ENCODE data around the gene DTNA.

DTNA gene

DNA sequence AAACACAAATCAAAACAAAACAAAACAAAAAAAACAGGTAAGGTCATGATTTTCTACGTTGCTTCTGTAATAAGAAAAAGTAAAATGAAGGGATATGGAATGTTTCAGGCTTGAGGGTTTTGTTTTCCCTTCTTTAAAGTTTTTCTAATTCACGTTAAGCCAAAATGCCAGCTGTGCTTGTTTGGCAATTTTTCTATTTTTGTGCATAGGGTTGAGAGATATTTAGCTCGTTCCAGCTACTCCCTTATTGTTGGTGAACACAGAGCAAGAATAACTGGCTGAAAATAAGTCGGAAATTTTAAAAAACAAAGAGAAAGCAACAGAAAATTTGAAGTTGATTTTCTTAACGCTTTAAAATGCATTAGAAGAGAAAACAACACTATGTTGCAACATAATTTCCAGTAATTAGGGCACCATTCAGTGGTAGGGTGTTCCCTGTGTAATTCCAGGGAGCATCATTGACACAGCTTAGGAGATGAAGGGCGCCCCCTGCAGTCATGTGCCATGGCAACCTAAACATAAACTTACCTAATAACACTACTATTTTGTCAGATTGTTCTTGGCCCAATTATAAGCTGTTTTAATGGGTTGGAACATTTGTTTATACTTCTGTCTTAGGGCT, 99.5 kb downstream of the DTNA start:
- DNase-seq: no peak

DNA sequence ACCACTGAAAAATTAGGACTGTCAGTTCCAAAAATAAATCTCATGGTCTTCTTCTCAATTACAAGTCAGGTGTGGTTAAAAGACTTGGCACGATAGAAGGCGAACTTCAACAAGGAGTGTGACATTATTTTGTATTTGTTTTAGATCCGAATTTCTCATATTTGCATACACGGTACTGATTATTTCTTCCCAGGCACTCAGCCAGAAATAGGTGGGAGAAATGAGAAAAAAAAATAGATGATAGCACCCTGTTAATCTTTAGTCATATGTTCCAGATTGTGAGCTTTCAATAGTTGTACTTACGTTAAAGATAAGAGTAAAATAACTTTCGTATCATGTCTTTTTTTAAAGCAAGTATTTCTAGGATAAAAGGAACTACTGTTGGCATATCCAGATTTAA, 106.1 kb downstream of the DTNA start:
- DNase-seq: no peak

- DNase-seq: no peak
Observed at GRCh38 chr18:34817636-34818035, 107.5 kb downstream of the DTNA start.

DNA sequence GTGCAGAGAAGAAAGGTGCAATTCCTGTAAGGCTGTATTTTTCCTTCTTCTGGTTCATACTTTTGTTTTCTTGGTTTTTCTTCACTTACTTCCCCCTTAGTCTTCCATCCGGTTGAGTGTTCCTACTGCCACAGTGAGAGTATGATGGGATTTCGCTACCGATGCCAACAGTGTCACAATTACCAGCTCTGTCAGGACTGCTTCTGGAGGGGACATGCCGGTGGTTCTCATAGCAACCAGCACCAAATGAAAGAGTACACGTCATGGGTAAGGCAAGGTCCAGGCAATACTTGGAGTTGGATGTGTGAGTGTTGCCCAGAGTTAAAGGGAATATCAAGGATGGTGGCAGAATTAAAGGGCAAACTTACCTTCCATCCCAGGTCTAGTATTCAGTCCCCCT, 108.0 kb downstream of the DTNA start:
- DNase-seq: no peak

DNA sequence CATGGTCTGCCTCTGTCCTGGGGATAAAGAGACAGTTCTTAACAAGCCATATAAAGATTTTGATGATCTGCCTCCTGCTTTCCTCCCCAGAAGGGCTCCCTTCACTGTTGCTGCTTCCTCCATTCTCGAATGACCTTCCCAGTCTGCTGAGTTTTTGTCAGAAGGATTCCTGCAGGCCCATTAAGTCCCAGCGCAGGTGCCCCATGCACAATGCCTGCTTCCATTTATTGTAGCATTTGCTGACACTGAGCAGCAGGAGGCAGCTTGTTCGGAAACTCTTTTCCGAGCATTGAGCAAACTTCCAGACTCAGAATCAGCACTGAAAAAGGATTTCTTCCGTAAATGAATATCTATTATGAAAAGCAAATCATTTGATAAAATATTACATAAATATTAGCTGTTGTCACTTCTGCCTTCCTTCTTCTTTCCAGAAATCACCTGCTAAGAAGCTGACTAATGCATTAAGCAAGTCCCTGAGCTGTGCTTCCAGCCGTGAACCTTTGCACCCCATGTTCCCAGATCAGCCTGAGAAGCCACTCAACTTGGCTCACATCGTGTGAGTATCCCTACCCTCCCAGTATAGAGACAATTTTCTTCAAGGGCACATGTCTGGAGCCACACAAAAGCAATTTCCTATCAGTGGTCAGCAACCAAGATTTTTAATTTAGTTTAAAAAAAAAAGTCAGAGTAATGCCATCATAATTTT, 110.4 kb downstream of the DTNA start:
- no peak for DNase-seq

DNA sequence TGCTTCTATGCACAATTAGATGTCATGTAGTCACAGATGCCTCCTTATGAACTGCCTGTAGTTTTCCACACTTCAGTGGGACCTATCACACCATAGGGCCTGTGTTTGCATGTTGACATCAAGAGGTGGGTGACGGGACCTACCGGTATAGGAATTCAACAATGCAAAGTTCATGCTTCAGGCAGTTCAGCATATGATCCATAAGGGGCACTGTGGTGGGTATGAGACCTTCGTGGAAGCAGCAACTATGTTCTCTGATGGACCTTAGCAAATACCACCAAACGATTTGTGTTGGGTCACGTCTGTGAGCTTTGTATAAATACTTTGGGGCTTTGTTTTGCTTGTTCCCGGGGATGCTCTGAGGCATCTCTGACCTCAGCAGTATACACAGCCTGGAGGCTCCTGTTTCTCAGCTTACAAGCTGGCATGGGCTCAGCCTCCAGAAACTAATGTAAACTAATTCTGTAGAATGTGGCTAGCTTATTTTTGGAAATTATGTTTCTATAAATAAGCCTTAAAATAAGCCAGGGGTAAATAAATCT, 111.6 kb downstream of the DTNA start:
- DNase-seq: no peak

GRCh38 chr18:34828093-34828492, 118.0 kb downstream of the DTNA start:
- no peak for DNase-seq

- DNase-seq: no peak
Observed at GRCh38 chr18:34834897-34835296, 124.8 kb downstream of the DTNA start.

DNA sequence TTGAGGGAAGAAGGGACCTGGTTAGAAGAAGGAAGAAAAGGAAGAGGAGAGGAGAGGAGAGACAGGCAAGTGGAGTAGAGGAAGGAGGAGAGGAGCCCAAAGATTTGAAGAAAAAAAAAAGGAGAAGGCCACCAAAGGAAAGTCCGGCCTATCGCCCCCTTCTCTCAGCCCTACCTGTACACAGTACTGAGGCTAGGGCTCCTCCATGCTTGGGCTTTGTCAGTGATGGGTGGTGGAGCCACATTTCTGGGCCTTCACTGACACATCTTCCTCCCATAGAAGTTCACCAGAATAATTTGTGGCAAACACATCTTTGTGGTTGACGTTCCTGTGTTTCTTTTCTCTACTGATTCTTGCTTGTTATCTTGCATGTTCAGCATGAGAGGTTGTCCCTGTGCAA, 125.4 kb downstream of the DTNA start:
- DNase-seq: no peak

DNA sequence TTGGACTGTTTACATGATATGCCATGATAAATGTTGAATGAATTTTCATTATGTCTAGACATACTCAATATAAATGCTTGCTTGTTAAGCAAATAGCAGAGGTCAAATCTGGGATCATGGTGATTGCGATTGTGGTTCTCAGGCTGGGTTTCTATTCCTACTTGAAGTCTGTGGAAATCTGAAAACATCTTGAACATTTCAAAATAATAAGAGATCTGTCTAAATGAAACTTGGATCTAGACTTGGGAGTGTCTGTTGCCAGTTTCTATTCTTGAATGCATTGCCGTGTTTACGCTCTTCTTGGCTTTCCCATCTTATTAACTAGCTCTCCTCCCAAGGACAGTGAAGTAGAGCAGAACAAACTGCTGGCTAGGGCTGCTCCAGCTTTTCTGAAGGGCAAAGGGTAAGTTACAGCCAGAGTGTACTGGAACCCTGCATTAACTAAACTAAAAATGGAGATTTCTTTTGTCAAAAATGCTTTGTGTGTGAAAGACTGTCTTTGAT, 127.7 kb downstream of the DTNA start:
- DNase-seq: no peak

GRCh38 chr18:34838669-34839068, 128.6 kb downstream of the DTNA start:
- DNase-seq: no peak

GRCh38 chr18:34840256-34840826, 130.2 kb downstream of the DTNA start:
- no peak for DNase-seq

DNA sequence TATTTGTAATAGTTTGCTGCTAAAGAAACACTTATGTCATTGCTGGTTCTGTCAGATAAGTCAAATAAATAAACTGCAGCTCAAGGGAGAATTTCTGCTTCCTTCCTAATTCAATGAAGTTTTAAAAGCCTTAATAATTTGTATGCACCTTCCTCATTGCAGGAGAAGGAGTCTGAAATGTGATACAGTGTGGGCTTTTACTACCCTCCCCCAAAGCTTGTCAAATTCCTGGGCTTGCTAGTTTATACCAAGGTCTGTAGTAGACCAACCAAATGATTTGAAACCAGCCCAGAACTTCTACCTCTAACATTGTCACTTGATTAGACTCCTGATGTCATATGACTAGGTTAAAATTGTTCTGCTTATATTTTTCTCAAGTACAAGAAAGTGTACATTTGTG, 131.8 kb downstream of the DTNA start:
- no peak for DNase-seq

- no peak for DNase-seq
Observed at GRCh38 chr18:34844072-34844471, 134.0 kb downstream of the DTNA start.

GRCh38 chr18:34844732-34845459, 134.8 kb downstream of the DTNA start:
- no peak for DNase-seq

- DNase-seq: no peak
Observed at GRCh38 chr18:34847408-34847807, 137.3 kb downstream of the DTNA start.

- no peak for DNase-seq
Observed at GRCh38 chr18:34848156-34848555, 138.1 kb downstream of the DTNA start.

GRCh38 chr18:34848695-34849094, 138.6 kb downstream of the DTNA start:
- no peak for DNase-seq

DNA sequence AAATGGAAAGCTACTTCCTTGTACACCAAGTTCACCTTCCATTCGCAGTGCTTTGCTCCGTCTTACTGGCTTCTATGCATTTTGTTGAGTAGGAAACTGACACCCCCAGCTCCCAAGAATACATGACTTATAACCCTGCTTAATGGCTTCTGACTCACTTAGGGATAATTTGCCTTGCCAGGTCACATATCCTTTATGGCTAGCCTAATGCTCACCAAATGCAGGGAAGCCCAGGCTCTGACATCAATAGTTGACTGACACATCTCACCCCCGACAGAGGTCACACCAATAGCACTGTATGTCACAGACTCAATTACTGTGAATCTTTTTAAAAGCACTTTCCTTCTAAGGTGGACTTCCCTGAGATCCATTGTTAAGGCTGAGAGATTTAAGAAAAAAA, 147.2 kb downstream of the DTNA start:
- DNase-seq: no peak

- DNase-seq: no peak
Observed at GRCh38 chr18:34858188-34858587, 148.1 kb downstream of the DTNA start.

DNA sequence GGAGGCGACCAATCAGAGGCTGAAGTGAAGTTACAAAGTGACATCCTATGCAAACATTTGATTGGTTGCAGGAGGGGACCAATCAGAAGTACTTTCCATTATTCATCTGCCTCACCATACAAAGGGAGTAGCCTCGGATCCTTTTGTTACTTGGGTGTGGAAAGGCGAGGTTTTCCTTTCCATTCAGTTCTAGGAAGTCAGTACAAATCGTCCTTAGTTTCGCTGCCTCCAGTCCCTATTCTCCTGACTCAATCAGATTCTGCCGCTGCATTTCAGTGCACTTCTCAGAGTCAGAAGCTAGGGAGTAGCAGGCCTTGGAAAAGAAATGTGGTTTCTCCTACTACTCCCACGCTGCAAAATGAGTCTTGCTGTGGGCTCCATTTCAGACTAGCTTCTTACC, 149.4 kb downstream of the DTNA start:
- DNase-seq: no peak

- no peak for DNase-seq
Observed at GRCh38 chr18:34862561-34862960, 152.5 kb downstream of the DTNA start.

DNA sequence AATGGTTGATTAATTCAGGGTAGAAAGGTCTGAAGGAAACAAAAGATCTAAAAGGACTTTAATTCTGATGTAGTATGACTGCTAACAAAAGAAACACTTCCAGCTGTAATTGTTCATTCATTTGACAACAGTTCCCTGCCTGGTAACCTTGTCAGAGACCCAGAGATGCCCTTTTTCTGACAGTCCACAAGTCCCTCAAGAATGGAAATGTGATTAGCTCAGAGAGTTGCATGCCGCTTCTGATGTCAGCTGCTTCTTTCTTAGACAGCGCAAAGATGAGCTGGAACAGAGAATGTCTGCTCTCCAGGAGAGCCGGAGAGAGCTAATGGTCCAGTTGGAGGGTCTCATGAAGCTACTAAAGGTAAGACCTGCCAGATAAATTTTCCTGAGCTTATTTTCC, 153.6 kb downstream of the DTNA start:
- no peak for DNase-seq

All from activated T-cell treated with anti-CD3 and anti-CD28 coated beads for 4 hours (primary cell).